ENCODE measurements around the gene MKRN1. TPM values are rescaled to one million over a fixed set of nuclear protein-coding genes. Genes with fewer than 3 reads are reported as not detected.
"Not testable (repeated sequence)": the region's sequence is repeated elsewhere in the genome, so short reads cannot be mapped to it uniquely, and the experiment has no call there.

The MKRN1 gene
- total RNA-seq, 2 donors from 2014 or later, result 39.7 to 62.1 TPM

DNA sequence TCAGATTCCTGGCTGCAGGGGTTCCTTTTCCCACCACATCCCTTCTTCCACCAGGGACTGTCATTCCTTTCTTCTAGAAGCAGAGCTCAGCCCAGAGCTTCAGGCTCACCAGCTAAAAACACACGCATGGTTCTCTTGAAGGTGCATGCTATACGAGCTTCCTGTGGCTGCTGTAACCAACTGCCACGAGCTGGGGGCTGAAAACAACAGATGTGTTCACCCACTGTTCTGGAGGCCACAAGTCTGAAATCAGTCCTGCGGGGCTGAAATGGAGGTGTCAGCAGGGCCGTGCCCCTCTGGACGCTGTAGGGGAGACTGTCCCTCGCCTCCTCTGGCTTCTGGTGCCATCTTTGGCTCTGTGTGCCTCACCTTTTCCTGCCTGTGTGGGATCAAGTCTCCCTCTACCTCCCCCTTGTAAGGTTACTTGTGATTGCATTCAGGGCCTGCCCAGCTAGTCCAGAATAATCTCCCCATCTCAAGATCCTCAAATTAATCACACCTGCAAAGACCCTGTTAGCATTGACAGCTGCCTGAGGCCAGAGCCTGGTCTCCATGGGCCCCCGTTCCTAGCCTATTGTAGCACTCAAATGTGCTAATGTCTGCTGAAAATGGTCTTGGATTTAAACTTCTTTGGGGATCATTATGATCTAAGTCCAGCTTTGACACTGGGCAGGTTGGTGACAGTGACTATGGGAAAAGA, 61.7 kb downstream of the MKRN1 start:
- no peak for ATAC-seq (ENCODE audit: insufficient number of reproducible peaks, low FRiP score, low read depth)
- no peak for DNase-seq (ENCODE audit: low spot score)

DNA sequence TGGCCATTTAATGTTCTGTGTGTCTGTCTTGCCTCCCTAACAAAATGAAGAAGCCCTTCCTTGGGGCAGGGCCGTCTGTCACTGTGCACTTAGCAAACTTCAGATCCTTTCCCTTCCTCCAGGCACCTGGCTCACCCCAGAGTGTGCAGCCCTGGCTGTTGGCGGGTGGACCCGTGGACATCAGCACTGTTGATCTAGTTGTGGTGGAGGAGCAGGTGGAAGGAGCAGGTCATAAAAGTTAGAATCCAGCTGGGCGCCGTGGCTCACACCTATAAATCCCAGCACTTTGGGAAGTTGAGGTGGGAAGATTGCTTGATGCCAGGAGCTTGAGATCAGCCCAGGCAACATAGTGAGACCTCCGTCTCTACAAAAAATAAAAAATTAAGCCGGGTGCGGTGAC, 62.7 kb downstream of the MKRN1 start:
- TF ChIP-seq, protein P1, sequence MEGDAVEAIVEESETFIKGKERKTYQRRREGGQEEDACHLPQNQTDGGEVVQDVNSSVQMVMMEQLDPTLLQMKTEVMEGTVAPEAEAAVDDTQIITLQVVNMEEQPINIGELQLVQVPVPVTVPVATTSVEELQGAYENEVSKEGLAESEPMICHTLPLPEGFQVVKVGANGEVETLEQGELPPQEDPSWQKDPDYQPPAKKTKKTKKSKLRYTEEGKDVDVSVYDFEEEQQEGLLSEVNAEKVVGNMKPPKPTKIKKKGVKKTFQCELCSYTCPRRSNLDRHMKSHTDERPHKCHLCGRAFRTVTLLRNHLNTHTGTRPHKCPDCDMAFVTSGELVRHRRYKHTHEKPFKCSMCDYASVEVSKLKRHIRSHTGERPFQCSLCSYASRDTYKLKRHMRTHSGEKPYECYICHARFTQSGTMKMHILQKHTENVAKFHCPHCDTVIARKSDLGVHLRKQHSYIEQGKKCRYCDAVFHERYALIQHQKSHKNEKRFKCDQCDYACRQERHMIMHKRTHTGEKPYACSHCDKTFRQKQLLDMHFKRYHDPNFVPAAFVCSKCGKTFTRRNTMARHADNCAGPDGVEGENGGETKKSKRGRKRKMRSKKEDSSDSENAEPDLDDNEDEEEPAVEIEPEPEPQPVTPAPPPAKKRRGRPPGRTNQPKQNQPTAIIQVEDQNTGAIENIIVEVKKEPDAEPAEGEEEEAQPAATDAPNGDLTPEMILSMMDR (IDR thresholded peaks at IDR 0.05), result no peak
- Histone ChIP-seq H3K4me3 (no peak overlapping the region), H3K27me3 (replicated peaks; ENCODE audit: insufficient read depth) (no peaks in the 10 kb centered on the region), H3K36me3 (no peaks in the 10 kb centered on the region), H3K9me3 (no peaks in the 10 kb centered on the region), H3K4me1 (ENCODE audit: control insufficient read depth in 1 of 2, low read depth in 2 of 2) (no peaks in the 10 kb centered on the region), H3K27ac (no peak overlapping the region)
- ATAC-seq (ENCODE audit: insufficient number of reproducible peaks, low FRiP score, low read depth) (no peak), DNase-seq (ENCODE audit: low spot score) (no peak)

More for the DNA sequence above, 61.7 kb downstream of the MKRN1 start:
- TF ChIP-seq, protein P1 (IDR thresholded peaks at IDR 0.05), result no peak
- H3K27ac ChIP-seq, result no peak overlapping the region
- H3K9me3 ChIP-seq, result no peaks in the 10 kb centered on the region
- H3K4me1 ChIP-seq (ENCODE audit: control insufficient read depth in 1 of 2, low read depth in 2 of 2), result no peaks in the 10 kb centered on the region
- no peak overlapping the region for H3K4me3 ChIP-seq
- H3K36me3 ChIP-seq, result no peaks in the 10 kb centered on the region
- H3K27me3 ChIP-seq (replicated peaks; ENCODE audit: insufficient read depth), result no peaks in the 10 kb centered on the region

- DNase-seq (ENCODE audit: low spot score); H3K9me3 ChIP-seq; H3K27ac ChIP-seq; H3K27me3 ChIP-seq (replicated peaks; ENCODE audit: insufficient read depth); H3K4me3 ChIP-seq; H3K4me1 ChIP-seq (ENCODE audit: control insufficient read depth in 1 of 2, low read depth in 2 of 2); H3K36me3 ChIP-seq; ATAC-seq (ENCODE audit: insufficient number of reproducible peaks, low FRiP score, low read depth): not testable (repeated sequence)
These were observed 63.5 kb downstream of the MKRN1 start for GRCh38 chr7:140415816-140416215.

GRCh38 chr7:140415361-140415760, 63.9 kb downstream of the MKRN1 start:
- no peaks in the 10 kb centered on the region for H3K9me3 ChIP-seq
- H3K36me3 ChIP-seq, result no peaks in the 10 kb centered on the region
- H3K27ac ChIP-seq, result no peak overlapping the region
- DNase-seq (ENCODE audit: low spot score), result no peak
- H3K4me1 ChIP-seq (ENCODE audit: control insufficient read depth in 1 of 2, low read depth in 2 of 2), result no peaks in the 10 kb centered on the region
- H3K4me3 ChIP-seq, result no peak overlapping the region
- no peak for ATAC-seq (ENCODE audit: insufficient number of reproducible peaks, low FRiP score, low read depth)
- TF ChIP-seq, protein P1 (IDR thresholded peaks at IDR 0.05), result no peak
- H3K27me3 ChIP-seq (replicated peaks; ENCODE audit: insufficient read depth), result no peaks in the 10 kb centered on the region

DNA sequence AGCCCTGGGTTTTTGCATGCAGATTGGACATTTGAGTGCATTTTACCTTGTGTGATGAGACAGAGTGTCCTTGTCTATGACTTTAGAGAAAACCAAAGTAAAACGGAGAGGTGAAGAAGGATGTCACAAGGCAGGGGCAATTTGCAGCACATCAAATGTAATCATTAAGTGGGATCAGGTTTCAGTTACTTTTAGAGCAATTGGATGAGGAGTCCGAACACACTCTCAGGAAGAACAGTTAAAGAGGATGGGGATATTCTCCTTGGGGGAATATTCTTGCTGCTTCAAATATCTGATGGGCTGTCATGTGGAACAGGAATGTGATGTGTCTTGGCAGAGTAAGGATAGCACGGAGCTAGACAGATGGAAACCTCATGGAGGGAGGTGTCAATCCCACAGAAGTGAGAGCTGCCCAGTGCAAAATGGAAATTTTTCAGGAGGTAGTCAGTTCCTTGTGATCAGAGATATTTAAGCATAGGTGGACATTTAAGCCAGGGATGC, 74.7 kb downstream of the MKRN1 start:
- Histone ChIP-seq H3K4me1 (ENCODE audit: control insufficient read depth in 1 of 2, low read depth in 2 of 2) (no peaks in the 10 kb centered on the region), H3K4me3 (no peak overlapping the region), H3K36me3 (no peaks in the 10 kb centered on the region), H3K9me3 (no peaks in the 10 kb centered on the region), H3K27me3 (replicated peaks; ENCODE audit: insufficient read depth) (no peaks in the 10 kb centered on the region), H3K27ac (no peak overlapping the region)
- TF ChIP-seq, protein P1 (IDR thresholded peaks at IDR 0.05), result no peak
- ATAC-seq (ENCODE audit: insufficient number of reproducible peaks, low FRiP score, low read depth), result no peak
- DNase-seq (ENCODE audit: low spot score), result no peak
